BJ (cell line): Measurements from ENCODE around the gene B4GAT1. TPM values are rescaled to one million over a fixed set of nuclear protein-coding genes. Genes with fewer than 3 reads are reported as not detected.

Experiments
- CTCF ChIA-PET: fragments of 350-600 bp; formaldehyde crosslinking; extraction: SDS; loops from one replicate; lab custom pipeline; 2021; ENCODE audit warnings: antibody characterized with exemption, inconsistent platforms; lab: Yijun Ruan, JAX
- POLR2A ChIA-PET: fragments of 300-600 bp; sonication (Branson Sonifier 250); formaldehyde crosslinking; extraction: SDS; loops from one replicate; lab custom pipeline; 2021; ENCODE audit warnings: antibody characterized with exemption; lab: Charles Lee
- DNase-seq: peaks from one replicate; pipeline ENCODE4 v3.0.0-alpha.2; 2011; ENCODE audit warnings: low read depth
- H3K27me3 ChIP-seq: 2 replicates; pipeline ENCODE4 v1.6.0; 2011; ENCODE audit warnings: low read length; ENCODE audit not compliant: control insufficient read depth, insufficient read depth
- H3K36me3 ChIP-seq: 2 replicates; pipeline ENCODE4 v1.5.1; 2011; ENCODE audit warnings: low read length; ENCODE audit not compliant: control insufficient read depth, insufficient read depth
- H3K4me3 ChIP-seq: 2 replicates; pipeline ENCODE4 v1.5.1; 2011; ENCODE audit warnings: low read depth, mild to moderate bottlenecking, control low read depth, low read length
- CTCF ChIP-seq: IDR thresholded peaks from 2 replicates; pipeline ENCODE4 v1.5.1; 2011; ENCODE audit warnings: low read depth, mild to moderate bottlenecking, control low read depth, inconsistent platforms, low read length, moderate library complexity; ENCODE audit not compliant: insufficient read depth
- polyA plus RNA-seq: library from polyadenylated mRNA; depleted of rRNA; stranded (reverse); fragments of >200 nt; gene quantifications from 2 replicates; pipeline ENCODE4 v1.2.3, GENCODE V29; 2011

Gene B4GAT1
- polyA plus RNA-seq, 1 experiment: 16.8 TPM

- ChIA-PET CTCF (interaction anchor here (1.2 to 11.3 kb wide), 6 partner anchors 16 to 77 kb away, joined by 4 to 201 read pairs (median 58); partner anchors contain the start of genes B4GAT1, BRMS1, RIN1 and TMEM151A), POLR2A (interaction anchor here (0.6 to 1.3 kb wide), 2 partner anchors 22 to 27 kb away, joined by 3 to 5 read pairs; partner anchors contain the start of gene YIF1A)
- DNase-seq: no peak
Observed at GRCh38 chr11:66310324-66310723, 37.1 kb downstream of the B4GAT1 start.

GRCh38 chr11:66309475-66309874 lies 38.0 kb downstream of the B4GAT1 start:
- POLR2A ChIA-PET: interaction anchor here (0.6 kb wide), 1 partner anchor 26 kb away, joined by 5 read pairs; no protein-coding TSS in a partner anchor
- CTCF ChIA-PET: interaction anchor here (1.2 to 11.3 kb wide), 5 partner anchors 13 to 78 kb away, joined by 4 to 201 read pairs (median 81); partner anchors contain the start of genes BRMS1 and RIN1
- TF ChIP-seq CTCF: no peak

More at GRCh38 chr11:66310324-66310723, 37.1 kb downstream of the B4GAT1 start:
- TF ChIP-seq CTCF: no peak
- Histone ChIP-seq H3K4me3 (no peak overlapping the region), H3K36me3 (no peaks in the 10 kb centered on the region), H3K27me3 (peaks cover 3% of the 10 kb centered on the region; the same call in 1 of the 2 replicates)

GRCh38 chr11:66302656-66303055 lies 44.8 kb downstream of the B4GAT1 start:
- DNase-seq: no peak
- ChIA-PET POLR2A (no interaction called here), CTCF (interaction anchor here (0.5 to 1.8 kb wide), 3 partner anchors 9 to 106 kb away, joined by 3 to 13 read pairs (median 3); no protein-coding TSS in a partner anchor)
- TF ChIP-seq CTCF: no peak
- H3K36me3 ChIP-seq: no peaks in the 10 kb centered on the region
- H3K27me3 ChIP-seq: peaks cover 3% of the 10 kb centered on the region
- H3K4me3 ChIP-seq: no peak overlapping the region

More at GRCh38 chr11:66309475-66309874, 38.0 kb downstream of the B4GAT1 start:
- Histone ChIP-seq H3K36me3 (no peaks in the 10 kb centered on the region), H3K27me3 (peaks cover 3% of the 10 kb centered on the region; the same call in 1 of the 2 replicates), H3K4me3 (no peak overlapping the region)
- DNase-seq: no peak

GRCh38 chr11:66299186-66299585 lies 48.2 kb downstream of the B4GAT1 start:
- Histone ChIP-seq H3K4me3 (no peak overlapping the region), H3K36me3 (no peaks in the 10 kb centered on the region), H3K27me3 (peaks cover 2% of the 10 kb centered on the region)
- TF ChIP-seq CTCF: no peak
- no peak for DNase-seq
- CTCF ChIA-PET: interaction anchor here (1.1 to 2.3 kb wide), 3 partner anchors 9 to 108 kb away, joined by 3 to 10 read pairs (median 3); no protein-coding TSS in a partner anchor
- POLR2A ChIA-PET: no interaction called here

GRCh38 chr11:66297610-66298009 lies 49.8 kb downstream of the B4GAT1 start:
- no peak for DNase-seq
- no peaks in the 10 kb centered on the region for H3K36me3 ChIP-seq
- H3K4me3 ChIP-seq: no peak overlapping the region
- ChIA-PET POLR2A (interaction anchor here (0.5 kb wide), 1 partner anchor 8 kb away, joined by 3 read pairs; the partner anchor contains the start of gene YIF1A), CTCF (interaction anchor here (0.9 to 2.1 kb wide), 5 partner anchors 11 to 91 kb away, joined by 3 to 14 read pairs (median 4); no protein-coding TSS in a partner anchor)
- TF ChIP-seq CTCF: no peak
- H3K27me3 ChIP-seq: peaks cover 14% of the 10 kb centered on the region
